IMR-90 (cell line): Measurements from ENCODE around the gene SLC22A14. TPM values are rescaled to one million over a fixed set of nuclear protein-coding genes. Genes with fewer than 3 reads are reported as not detected.

Experiments
- ATAC-seq: fragments of 200-7000 bp; cut with Tn5 transposase; 2 replicates; pipeline ENCODE4 v1.9.1; 2020; ENCODE audit warnings: low read depth, mild to moderate bottlenecking, moderate library complexity
- BruUV-seq: library from RNA; stranded (reverse); fragments of 400-500 nt; replicated peaks from 2 replicates; lab custom pipeline; 2021; lab: Mats Ljungman, UMichigan
- CTCF ChIA-PET: fragments of 300-600 bp; formaldehyde crosslinking; extraction: SDS; loops from one replicate; lab custom pipeline; 2021; ENCODE audit warnings: antibody characterized with exemption; lab: Yijun Ruan, JAX
- POLR2A ChIA-PET: fragments of 300-600 bp; sonication (Branson Sonifier 250); formaldehyde crosslinking; loops from one replicate; lab custom pipeline; 2022; ENCODE audit warnings: antibody characterized with exemption; ENCODE audit not compliant: unreplicated experiment; lab: Charles Lee
- DNase-seq: peaks from one replicate; pipeline ENCODE4 v3.0.0; 2013
- H2AFZ ChIP-seq: replicated peaks from 2 replicates; pipeline ENCODE3; 2013; ENCODE audit warnings: low read length, mild to moderate bottlenecking; ENCODE audit not compliant: poor library complexity
- H2AK5ac ChIP-seq: 2 replicates; pipeline ENCODE4 v1.6.1; 2013; ENCODE audit warnings: low read depth, low read length, inconsistent platforms
- H2AK9ac ChIP-seq: replicated peaks from 2 replicates; pipeline ENCODE3; 2013; ENCODE audit warnings: mild to moderate bottlenecking, low read depth, low read length, moderate library complexity; ENCODE audit not compliant: poor library complexity
- H2BK120ac ChIP-seq: 2 replicates; pipeline ENCODE4 v1.6.1; 2013; ENCODE audit warnings: low read depth, low read length, inconsistent platforms
- H2BK15ac ChIP-seq: 3 replicates; pipeline ENCODE4 v1.6.1; 2013; ENCODE audit warnings: low read depth, low read length, inconsistent platforms
- H2BK20ac ChIP-seq: 2 replicates; pipeline ENCODE4 v1.6.1; 2013; ENCODE audit warnings: low read depth, mild to moderate bottlenecking, inconsistent platforms, low read length, moderate library complexity
- H2BK5ac ChIP-seq: 2 replicates; pipeline ENCODE4 v1.6.1; 2013; ENCODE audit warnings: mild to moderate bottlenecking, low read depth, low read length, inconsistent platforms; ENCODE audit not compliant: poor library complexity, severe bottlenecking
- H3K14ac ChIP-seq: replicated peaks from 2 replicates; pipeline ENCODE4 v1.6.1; 2013; ENCODE audit warnings: low read depth, low read length, inconsistent platforms
- H3K18ac ChIP-seq: 2 replicates; pipeline ENCODE4 v1.6.1; 2013; ENCODE audit warnings: low read depth, low read length, control low read depth
- H3K23ac ChIP-seq: 2 replicates; pipeline ENCODE4 v1.6.1; 2013; ENCODE audit warnings: low read depth, low read length, inconsistent platforms
- H3K27ac ChIP-seq: 2 replicates; pipeline ENCODE4 v1.5.1; 2013; ENCODE audit warnings: mild to moderate bottlenecking, control low read depth, low read length; ENCODE audit not compliant: insufficient read depth
- H3K27me3 ChIP-seq: 2 replicates; pipeline ENCODE4 v1.6.1; 2013; ENCODE audit warnings: low read length; ENCODE audit not compliant: control insufficient read depth, insufficient read depth
- H3K36me3 ChIP-seq: 2 replicates; pipeline ENCODE4 v1.6.1; 2013; ENCODE audit warnings: low read length, mixed read lengths; ENCODE audit not compliant: control insufficient read depth, insufficient read depth
- H3K4ac ChIP-seq: 2 replicates; pipeline ENCODE4 v1.6.1; 2013; ENCODE audit warnings: low read depth, low read length, inconsistent platforms
- H3K4me1 ChIP-seq: 2 replicates; pipeline ENCODE4 v1.6.1; 2013; ENCODE audit warnings: low read length, mixed read lengths; ENCODE audit not compliant: control insufficient read depth, insufficient read depth
- H3K4me2 ChIP-seq: 2 replicates; pipeline ENCODE4 v1.6.1; 2013; ENCODE audit warnings: low read depth, mild to moderate bottlenecking, control low read depth, low read length, moderate library complexity
- H3K4me3 ChIP-seq: 2 replicates; pipeline ENCODE4 v1.5.1; 2013; ENCODE audit warnings: low read depth, mild to moderate bottlenecking, control low read depth, low read length, moderate library complexity; ENCODE audit not compliant: insufficient read depth
- H3K56ac ChIP-seq: 2 replicates; pipeline ENCODE4 v1.6.1; 2013; ENCODE audit warnings: low read length, inconsistent platforms; ENCODE audit not compliant: insufficient read depth; ENCODE audit errors: extremely low read depth
- H3K79me1 ChIP-seq, 2 experiments: 2 replicates each; pipeline ENCODE4 v1.6.1; 2013; ENCODE audit warnings: low read length in 2 of 2, inconsistent platforms in 1 of 2, low read depth in 1 of 2
- H3K9ac ChIP-seq: 2 replicates; pipeline ENCODE4 v1.6.1; 2013; ENCODE audit warnings: low read depth, low read length, control low read depth
- H3K9me1 ChIP-seq: 2 replicates; pipeline ENCODE4 v1.6.1; 2013; ENCODE audit warnings: low read length, inconsistent platforms; ENCODE audit not compliant: insufficient read depth
- H3K9me3 ChIP-seq: 2 replicates; pipeline ENCODE4 v1.6.1; 2013; ENCODE audit warnings: low read length; ENCODE audit not compliant: control insufficient read depth, insufficient read depth
- H4K20me1 ChIP-seq: 2 replicates; pipeline ENCODE4 v1.6.1; 2013; ENCODE audit warnings: low read length, inconsistent platforms; ENCODE audit not compliant: insufficient read depth
- H4K5ac ChIP-seq: 2 replicates; pipeline ENCODE4 v1.6.1; 2013; ENCODE audit warnings: mild to moderate bottlenecking, low read depth, low read length, control low read depth
- H4K8ac ChIP-seq, 2 experiments: 2 replicates each; pipeline ENCODE4 v1.6.1; 2013; ENCODE audit warnings: low read depth in 2 of 2, low read length in 2 of 2, control low read depth in 1 of 2, inconsistent platforms in 1 of 2
- H4K91ac ChIP-seq: 2 replicates; pipeline ENCODE4 v1.6.1; 2013; ENCODE audit warnings: low read depth, low read length, inconsistent platforms; ENCODE audit not compliant: insufficient read depth
- BHLHE40 ChIP-seq: fragments of 150-350 bp; IDR thresholded peaks from 2 replicates; pipeline ENCODE4 v1.6.1; 2016; ENCODE audit warnings: mild to moderate bottlenecking, low read depth, low read length
- CEBPB ChIP-seq: IDR thresholded peaks from 2 replicates; pipeline ENCODE4 v1.6.1; 2012; ENCODE audit warnings: low read depth, low read length, improper control_type of control experiment
- CHD1 ChIP-seq: IDR thresholded peaks from 2 replicates; pipeline ENCODE4 v1.6.1; 2012; ENCODE audit warnings: low read depth, low read length, improper control_type of control experiment
- CTCF ChIP-seq: conservative IDR thresholded peaks from 2 replicates; pipeline ENCODE4 v1.5.1; 2012; ENCODE audit warnings: mild to moderate bottlenecking, low read depth, low read length, improper control_type of control experiment
- ELK1 ChIP-seq: fragments of 150-350 bp; IDR thresholded peaks from 2 replicates; pipeline ENCODE4 v1.6.1; 2016; ENCODE audit warnings: low read depth, mild to moderate bottlenecking, low read length, moderate library complexity, borderline replicate concordance
- FOS ChIP-seq: fragments of 150-350 bp; IDR thresholded peaks from 2 replicates; pipeline ENCODE4 v1.6.1; 2016; ENCODE audit warnings: low read depth, low read length
- MAZ ChIP-seq: IDR thresholded peaks from 2 replicates; pipeline ENCODE4 v1.6.1; 2012; ENCODE audit warnings: low read depth, mild to moderate bottlenecking, low read length, improper control_type of control experiment, moderate library complexity, borderline replicate concordance
- MXI1 ChIP-seq: IDR thresholded peaks from 2 replicates; pipeline ENCODE4 v1.6.1; 2012; ENCODE audit warnings: low read depth, mild to moderate bottlenecking, low read length, moderate library complexity, borderline replicate concordance
- NFE2L2 ChIP-seq: fragments of 150-350 bp; IDR thresholded peaks from 2 replicates; pipeline ENCODE4 v1.6.1; 2016; ENCODE audit warnings: low read depth, mild to moderate bottlenecking, low read length
- POLR2A ChIP-seq: IDR thresholded peaks from 2 replicates; pipeline ENCODE4 v1.6.1; 2012; ENCODE audit warnings: mild to moderate bottlenecking, low read depth, low read length
- RAD21 ChIP-seq: IDR thresholded peaks from 2 replicates; pipeline ENCODE4 v1.6.1; 2012; ENCODE audit warnings: low read length, improper control_type of control experiment
- RCOR1 ChIP-seq: IDR thresholded peaks from 2 replicates; pipeline ENCODE4 v1.6.1; 2012; ENCODE audit warnings: mild to moderate bottlenecking, low read length, improper control_type of control experiment; ENCODE audit not compliant: insufficient replicate concordance
- RFX5 ChIP-seq: IDR thresholded peaks from 2 replicates; pipeline ENCODE4 v1.8.0; 2012; ENCODE audit warnings: low read depth, mild to moderate bottlenecking, low read length, moderate library complexity
- SMC3 ChIP-seq: fragments of 150-350 bp; IDR thresholded peaks from 2 replicates; pipeline ENCODE4 v1.6.1; 2016; ENCODE audit warnings: low read depth, mild to moderate bottlenecking, antibody characterized with exemption, low read length, moderate library complexity
- WGBS, 2 experiments: methylation state at CpG; one replicate each; pipeline versions ENCODE4 v1.1.5 to v1.1.7; 2013; ENCODE audit warnings: missing lambda C conversion rate in 2 of 2; ENCODE audit not compliant: insufficient read length in 1 of 2; ENCODE audit errors: extremely low coverage in 2 of 2; 5-methylcytosine and 5-hydroxymethylcytosine counted together
- dilution Hi-C: fragments of 300-500 bp; cut with HindIII; formaldehyde crosslinking; loops from one replicate; pipeline ENCODE4 v1.14.3; 2018; ENCODE audit warnings: low sequenced_read_pairs; ENCODE audit not compliant: unreplicated experiment
- in situ Hi-C: fragments of 300-500 bp; cut with MboI; formaldehyde crosslinking; loops from 3 replicates; pipeline ENCODE4 v1.14.3; 2019; ENCODE audit warnings: low sequenced_read_pairs, inconsistent platforms, mixed read lengths
- intact Hi-C: fragments of 100-400 bp; cut with micrococcal nuclease; formaldehyde crosslinking; loops from 2 replicates; pipeline ENCODE4 v1.10.0; 2022
- polyA plus RNA-seq, 3 experiments: library from polyadenylated mRNA; depleted of rRNA; stranded (reverse); fragments of >200 nt; gene quantifications; 2 replicates each; pipeline ENCODE4 v1.2.3, GENCODE V29; 2012; ENCODE audit warnings: low replicate concordance in 1 of 3
- total RNA-seq: library from RNA; depleted of rRNA; stranded (reverse); fragments of >200 nt; gene quantifications from 2 replicates; pipeline ENCODE4 v1.2.3, GENCODE V29; 2012

Gene SLC22A14
- total and polyA plus RNA-seq, 2 of the 4 experiments (the other 2 are of a cell fraction) = under 0.01 to 0.07 TPM

GRCh38 chr3:38337703-38338102 is 55.6 kb downstream of the SLC22A14 start:
- TF ChIP-seq ELK1 (no peak), POLR2A (no peak), CTCF (no peak), MXI1 (no peak), SMC3 (no peak), BHLHE40 (no peak), MAZ (no peak), CHD1 (no peak), NFE2L2 (no peak), RCOR1 (no peak), FOS (no peak), CEBPB (no peak), RFX5 (no peak), RAD21 (no peak)
- Histone ChIP-seq H3K79me1 (no peaks in the 10 kb centered on the region), H4K20me1 (no peaks in the 10 kb centered on the region), H3K9me1 (no peaks in the 10 kb centered on the region), H3K4me3 (no peak overlapping the region), H2BK15ac (no peak overlapping the region), H3K18ac (no peak overlapping the region), H4K91ac (no peak overlapping the region), H2AK5ac (no peak overlapping the region), H4K5ac (no peak overlapping the region), H3K14ac (no peak overlapping the region), H3K27me3 (peaks cover 10% of the 10 kb centered on the region), H3K4ac (no peak overlapping the region), H2BK120ac (no peak overlapping the region), H3K36me3 (no peaks in the 10 kb centered on the region), H3K23ac (no peak overlapping the region), H2AK9ac (no peak overlapping the region), H3K9ac (no peak overlapping the region), H3K27ac (no peak overlapping the region), H3K4me1 (peaks cover 1% of the 10 kb centered on the region; the same call in 1 of the 2 replicates), H3K4me2 (no peak overlapping the region), H2BK5ac (no peak overlapping the region), H2AFZ (no peak overlapping the region), H3K9me3 (no peaks in the 10 kb centered on the region), H2BK20ac (no peak overlapping the region), H3K56ac (no peak overlapping the region), H4K8ac (no peak overlapping the region)
- CTCF ChIA-PET = no interaction called here
- in situ Hi-C loops = no loop called here
- no CpG with 5 or more reads among the region's 2 CpGs for WGBS, 2 experiments
- POLR2A ChIA-PET = no interaction called here
- DNase-seq (no peak), ATAC-seq (no peak)
- BruUV-seq = no TSS peak
- intact Hi-C loops = no loop called here
- dilution Hi-C loops = no loop called here
